PC-3 (cell line): Measurements from ENCODE around the gene CA9. TPM values are rescaled to one million over a fixed set of nuclear protein-coding genes. Genes with fewer than 3 reads are reported as not detected.

Experiments used
- ATAC-seq: fragments of 200-7000 bp; cut with Tn5 transposase; 2 replicates; pipeline ENCODE4 v1.9.1; 2020; ENCODE audit warnings: mild to moderate bottlenecking, moderate library complexity
- Bru-seq: library from RNA; stranded (reverse); fragments of 400-500 nt; gene quantifications from one replicate; lab custom pipeline; 2021; lab: Mats Ljungman, UMichigan
- BruChase-seq, 2 experiments: library from RNA; stranded (reverse); fragments of 400-500 nt; gene quantifications; one replicate each; lab custom pipeline; 2021; lab: Mats Ljungman, UMichigan
- BruUV-seq: library from RNA; stranded (reverse); fragments of 400-500 nt; replicated peaks from 2 replicates; lab custom pipeline; 2021; lab: Mats Ljungman, UMichigan
- CTCF ChIA-PET: fragments of 300-600 bp; sonication (Branson Sonifier 250); formaldehyde crosslinking; loops from one replicate; lab custom pipeline; 2022; ENCODE audit warnings: antibody characterized with exemption; lab: Charles Lee
- POLR2A ChIA-PET: fragments of 300-600 bp; sonication (Branson Sonifier 250); formaldehyde crosslinking; loops from one replicate; lab custom pipeline; 2022; ENCODE audit warnings: antibody characterized with exemption; ENCODE audit not compliant: unreplicated experiment; lab: Charles Lee
- DNase-seq: peaks from one replicate; pipeline ENCODE4 v3.0.0-alpha.2; 2015
- H2AFZ ChIP-seq: fragments of 300-600 bp; sonication (generic); 2 replicates; pipeline ENCODE4 v1.6.0; 2016; ENCODE audit warnings: antibody characterized with exemption, low read length
- H3F3A ChIP-seq: fragments of 300-600 bp; sonication (generic); one replicate; pipeline ENCODE4 v1.6.0; 2017; ENCODE audit warnings: antibody characterized with exemption, low read length, control low read depth, mild to moderate bottlenecking; ENCODE audit not compliant: unreplicated experiment
- H3K27ac ChIP-seq: fragments of 300-600 bp; sonication (generic); 2 replicates; pipeline ENCODE4 v1.5.1; 2016; ENCODE audit warnings: mild to moderate bottlenecking, low read length
- H3K27me3 ChIP-seq: fragments of 300-600 bp; sonication (generic); 2 replicates; pipeline ENCODE4 v1.6.1; 2016; ENCODE audit warnings: low read length, mixed read lengths
- H3K36me3 ChIP-seq: fragments of 300-600 bp; sonication (generic); 2 replicates; pipeline ENCODE4 v1.6.1; 2016; ENCODE audit warnings: low read depth, mixed run types, low read length, mixed read lengths
- H3K4me1 ChIP-seq: fragments of 300-600 bp; sonication (generic); 2 replicates; pipeline ENCODE4 v1.5.1; 2016; ENCODE audit warnings: low read length; ENCODE audit not compliant: insufficient read depth
- H3K4me2 ChIP-seq: fragments of 300-600 bp; sonication (generic); 2 replicates; pipeline ENCODE4 v1.6.0; 2016; ENCODE audit warnings: low read length
- H3K4me3 ChIP-seq: fragments of 300-600 bp; sonication (generic); 2 replicates; pipeline ENCODE4 v1.5.1; 2016; ENCODE audit warnings: mild to moderate bottlenecking, low read length, mixed read lengths
- H3K79me2 ChIP-seq: fragments of 300-600 bp; sonication (generic); 2 replicates; pipeline ENCODE4 v1.6.1; 2017; ENCODE audit warnings: low read length, mixed read lengths
- H3K9ac ChIP-seq: fragments of 300-600 bp; sonication (generic); 2 replicates; pipeline ENCODE4 v1.6.0; 2016; ENCODE audit warnings: mild to moderate bottlenecking, low read length
- H3K9me2 ChIP-seq: fragments of 300-600 bp; sonication (generic); replicated peaks from 2 replicates; pipeline ENCODE4 v1.6.1; 2016; ENCODE audit warnings: mixed run types, low read length, mixed read lengths
- H3K9me3 ChIP-seq: fragments of 300-600 bp; sonication (generic); 2 replicates; pipeline ENCODE4 v1.6.1; 2016; ENCODE audit warnings: low read length, mixed read lengths
- H4K20me1 ChIP-seq: fragments of 300-600 bp; sonication (generic); 2 replicates; pipeline ENCODE4 v1.6.1; 2016; ENCODE audit warnings: low read length, mixed read lengths
- EZH2 ChIP-seq: fragments of 300-600 bp; sonication (generic); IDR thresholded peaks from one replicate; pipeline ENCODE4 v1.6.1; 2017; ENCODE audit warnings: antibody characterized with exemption, mild to moderate bottlenecking, low read length; ENCODE audit not compliant: unreplicated experiment
- EZH2phosphoT487 ChIP-seq: fragments of 300-600 bp; sonication (generic); IDR thresholded peaks from 2 replicates; pipeline ENCODE4 v1.6.1; 2018; ENCODE audit warnings: mild to moderate bottlenecking, antibody characterized with exemption, low read length, borderline replicate concordance
- intact Hi-C: fragments of 100-400 bp; cut with micrococcal nuclease; formaldehyde crosslinking; loops from 2 replicates; pipeline ENCODE4 v1.9.0; 2023
- long read RNA-seq: library from polyadenylated mRNA; unstranded; transcript quantifications from one replicate; pipeline ENCODE4 v2.0.0, GENCODE V29; 2021; ENCODE audit not compliant: unreplicated experiment
- total RNA-seq: library from RNA; depleted of rRNA; stranded (reverse); fragments of >200 nt; gene quantifications from 2 replicates; pipeline ENCODE4 v1.2.3, GENCODE V29; 2014; rRNA removed
- TF ChIP-seq, protein P1 (sequence below): fragments of 300-600 bp; sonication (generic); conservative IDR thresholded peaks from 2 replicates; pipeline ENCODE4 v1.5.1; 2017; ENCODE audit warnings: antibody characterized with exemption, low read depth, mild to moderate bottlenecking, low read length

CA9 gene
- total RNA-seq: 7.7 and 11.2 TPM in 2 replicates
- Bru-seq, nascent RNA: not detected
- BruChase-seq, experiment 1, labeled RNA remaining after a 6-hour chase: percentile 9 among the genes with signal in this experiment
- BruChase-seq, experiment 2, labeled RNA remaining after a 2-hour chase: percentile 8 among the genes with signal in this experiment
- long read RNA-seq: 0 reads

DNA sequence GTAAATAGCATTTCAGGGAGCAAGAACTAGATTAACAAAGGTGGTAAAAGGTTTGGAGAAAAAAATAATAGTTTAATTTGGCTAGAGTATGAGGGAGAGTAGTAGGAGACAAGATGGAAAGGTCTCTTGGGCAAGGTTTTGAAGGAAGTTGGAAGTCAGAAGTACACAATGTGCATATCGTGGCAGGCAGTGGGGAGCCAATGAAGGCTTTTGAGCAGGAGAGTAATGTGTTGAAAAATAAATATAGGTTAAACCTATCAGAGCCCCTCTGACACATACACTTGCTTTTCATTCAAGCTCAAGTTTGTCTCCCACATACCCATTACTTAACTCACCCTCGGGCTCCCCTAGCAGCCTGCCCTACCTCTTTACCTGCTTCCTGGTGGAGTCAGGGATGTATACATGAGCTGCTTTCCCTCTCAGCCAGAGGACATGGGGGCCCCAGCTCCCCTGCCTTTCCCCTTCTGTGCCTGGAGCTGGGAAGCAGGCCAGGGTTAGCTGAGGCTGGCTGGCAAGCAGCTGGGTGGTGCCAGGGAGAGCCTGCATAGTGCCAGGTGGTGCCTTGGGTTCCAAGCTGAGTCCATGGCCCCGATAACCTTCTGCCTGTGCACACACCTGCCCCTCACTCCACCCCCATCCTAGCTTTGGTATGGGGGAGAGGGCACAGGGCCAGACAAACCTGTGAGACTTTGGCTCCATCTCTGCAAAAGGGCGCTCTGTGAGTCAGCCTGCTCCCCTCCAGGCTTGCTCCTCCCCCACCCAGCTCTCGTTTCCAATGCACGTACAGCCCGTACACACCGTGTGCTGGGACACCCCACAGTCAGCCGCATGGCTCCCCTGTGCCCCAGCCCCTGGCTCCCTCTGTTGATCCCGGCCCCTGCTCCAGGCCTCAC, at the start of gene CA9:
Gene CA9, plus strand, starts transcription at position 797 of the 893 bp plus-strand sequence. Its CDS starts 32 bp downstream, at position 829.
- no peak within 1 kb of the TSS for H2AFZ ChIP-seq

DNA sequence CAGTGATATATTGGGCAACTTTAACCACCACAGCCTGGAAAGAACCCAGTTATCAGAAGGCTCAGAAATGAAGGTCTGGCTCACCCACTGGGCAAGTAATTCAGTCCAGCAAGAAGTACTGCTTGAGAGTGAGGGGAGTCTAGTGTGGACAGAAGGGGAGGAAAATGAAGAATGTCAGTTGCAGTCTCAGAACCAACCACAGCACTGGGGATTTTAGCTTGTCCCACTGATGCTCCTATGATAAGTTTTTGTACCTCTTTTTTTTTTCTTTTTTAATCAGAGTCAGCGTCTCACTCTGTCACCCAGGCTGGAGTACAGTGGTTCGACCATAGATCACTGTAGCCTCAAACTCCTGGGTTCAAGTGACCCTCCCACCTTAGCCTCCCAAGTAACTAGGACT, 46.2 kb upstream of the CA9 start:
- Histone ChIP-seq H3F3A (no peaks in the 10 kb centered on the region), H4K20me1 (no peaks in the 10 kb centered on the region), H3K27me3 (no peaks in the 10 kb centered on the region), H3K79me2 (no peaks in the 10 kb centered on the region), H3K4me1 (no peaks in the 10 kb centered on the region), H3K27ac (no peak overlapping the region), H2AFZ (no peak overlapping the region), H3K9me2 (no peaks in the 10 kb centered on the region), H3K9me3 (no peaks in the 10 kb centered on the region), H3K36me3 (no peaks in the 10 kb centered on the region), H3K4me2 (no peak overlapping the region), H3K9ac (no peak overlapping the region), H3K4me3 (no peak overlapping the region)
- ChIA-PET POLR2A (no interaction called here), CTCF (no interaction called here)
- DNase-seq (no peak), ATAC-seq (no peak)
- TF ChIP-seq, protein P1, sequence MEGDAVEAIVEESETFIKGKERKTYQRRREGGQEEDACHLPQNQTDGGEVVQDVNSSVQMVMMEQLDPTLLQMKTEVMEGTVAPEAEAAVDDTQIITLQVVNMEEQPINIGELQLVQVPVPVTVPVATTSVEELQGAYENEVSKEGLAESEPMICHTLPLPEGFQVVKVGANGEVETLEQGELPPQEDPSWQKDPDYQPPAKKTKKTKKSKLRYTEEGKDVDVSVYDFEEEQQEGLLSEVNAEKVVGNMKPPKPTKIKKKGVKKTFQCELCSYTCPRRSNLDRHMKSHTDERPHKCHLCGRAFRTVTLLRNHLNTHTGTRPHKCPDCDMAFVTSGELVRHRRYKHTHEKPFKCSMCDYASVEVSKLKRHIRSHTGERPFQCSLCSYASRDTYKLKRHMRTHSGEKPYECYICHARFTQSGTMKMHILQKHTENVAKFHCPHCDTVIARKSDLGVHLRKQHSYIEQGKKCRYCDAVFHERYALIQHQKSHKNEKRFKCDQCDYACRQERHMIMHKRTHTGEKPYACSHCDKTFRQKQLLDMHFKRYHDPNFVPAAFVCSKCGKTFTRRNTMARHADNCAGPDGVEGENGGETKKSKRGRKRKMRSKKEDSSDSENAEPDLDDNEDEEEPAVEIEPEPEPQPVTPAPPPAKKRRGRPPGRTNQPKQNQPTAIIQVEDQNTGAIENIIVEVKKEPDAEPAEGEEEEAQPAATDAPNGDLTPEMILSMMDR: no peak
- TF ChIP-seq EZH2 (no peak), EZH2phosphoT487 (no peak)
- intact Hi-C loops: no loop called here
- BruUV-seq: no TSS peak

More for the DNA sequence above, at the start of gene CA9:
- ChIA-PET CTCF (no interaction called here), POLR2A (no interaction called here)
- H3K4me2 ChIP-seq: no peak within 1 kb of the TSS
- H3K9me2 ChIP-seq: no peaks in the 10 kb centered on the region
- intact Hi-C loops: no loop called here
- H3K36me3 ChIP-seq: no peaks in the 10 kb centered on the region
- no peak within 1 kb of the TSS for H3K4me3 ChIP-seq
- no peak within 1 kb of the TSS for H3K27ac ChIP-seq
- no peak for TF ChIP-seq EZH2
- TF ChIP-seq, protein P1: no peak
- TF ChIP-seq EZH2phosphoT487: no peak
- DNase-seq (no peak), ATAC-seq (no peak)
- no peaks in the 10 kb centered on the region for H3K9me3 ChIP-seq
- no peaks in the 10 kb centered on the region for H4K20me1 ChIP-seq
- H3K4me1 ChIP-seq: peaks cover 19% of the 10 kb centered on the region
- no TSS peak for BruUV-seq
- no peaks in the 10 kb centered on the region for H3K79me2 ChIP-seq
- no peaks in the 10 kb centered on the region for H3K27me3 ChIP-seq
- H3K9ac ChIP-seq: no peak within 1 kb of the TSS
- H3F3A ChIP-seq: no peaks in the 10 kb centered on the region
